ENCODE measurements around the gene ARMC2. TPM values are rescaled to one million over a fixed set of nuclear protein-coding genes. Genes with fewer than 3 reads are reported as not detected.

ARMC2 gene
- total RNA-seq, 1 experiment from 2014 or later: 12.6 TPM

DNA sequence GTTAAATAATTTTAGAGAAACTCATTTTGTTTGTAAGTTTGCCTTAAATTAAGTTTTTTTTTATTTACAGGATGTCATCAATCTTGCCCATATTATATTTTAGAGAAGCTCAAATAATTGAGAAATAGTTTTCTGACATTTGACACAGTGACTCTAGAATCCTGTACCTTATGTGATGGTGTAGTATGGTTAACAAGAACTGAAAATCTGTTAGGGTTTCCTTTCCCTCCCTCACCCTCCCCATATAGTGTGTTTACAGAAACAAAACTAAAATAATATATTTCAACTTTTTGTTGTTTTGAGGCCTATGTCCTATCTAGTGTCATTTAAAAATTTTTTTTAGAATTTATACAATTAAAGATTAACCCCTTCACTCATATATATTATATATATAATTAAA, 154.7 kb downstream of the ARMC2 start:
- Histone ChIP-seq H3K27ac (ENCODE audit: low read depth, low read length, poor library complexity, severe bottlenecking) (no peak overlapping the region), H3K9me3 (ENCODE audit: low read depth, low read length, poor library complexity, severe bottlenecking) (no peaks in the 10 kb centered on the region), H3K4me1 (ENCODE audit: insufficient read depth, low read length, poor library complexity, severe bottlenecking) (peaks cover 4% of the 10 kb centered on the region), H3K27me3 (replicated peaks; ENCODE audit: insufficient read depth, low read depth, low read length, poor library complexity) (no peaks in the 10 kb centered on the region), H3K36me3 (ENCODE audit: insufficient read depth, low read length, poor library complexity, severe bottlenecking) (no peaks in the 10 kb centered on the region), H3K4me3 (ENCODE audit: low read depth, low read length, poor library complexity, severe bottlenecking) (no peak overlapping the region)
- DNase-seq (ENCODE audit: low spot score): no peak
- TF ChIP-seq EZH2 (IDR thresholded peaks at IDR 0.05; ENCODE audit: borderline replicate concordance, low read depth, low read length, poor library complexity, severe bottlenecking) (no peak), CTCF (conservative IDR thresholded peaks at IDR 0.05; ENCODE audit: low read depth, low read length) (no peak)
- no TSS peak for BruUV-seq (replicated peaks)
- ChIA-PET CTCF (no interaction called here), POLR2A (ENCODE audit: low non-redundant PET) (no interaction called here)
- intact Hi-C loops (cut with micrococcal nuclease; ENCODE audit: unreplicated experiment): no loop called here

GRCh38 chr6:109006818-109007217, 158.6 kb downstream of the ARMC2 start:
- no peaks in the 10 kb centered on the region for H3K9me3 ChIP-seq (ENCODE audit: low read depth, low read length, poor library complexity, severe bottlenecking)
- intact Hi-C loops (cut with micrococcal nuclease; ENCODE audit: unreplicated experiment): no loop called here
- ChIA-PET POLR2A (ENCODE audit: low non-redundant PET) (no interaction called here), CTCF (no interaction called here)
- DNase-seq (ENCODE audit: low spot score): no peak
- H3K27ac ChIP-seq (ENCODE audit: low read depth, low read length, poor library complexity, severe bottlenecking): no peak overlapping the region
- H3K4me3 ChIP-seq (ENCODE audit: low read depth, low read length, poor library complexity, severe bottlenecking): no peak overlapping the region
- TF ChIP-seq EZH2 (IDR thresholded peaks at IDR 0.05; ENCODE audit: borderline replicate concordance, low read depth, low read length, poor library complexity, severe bottlenecking) (no peak), CTCF (conservative IDR thresholded peaks at IDR 0.05; ENCODE audit: low read depth, low read length) (no peak)
- peaks cover 2% of the 10 kb centered on the region for H3K4me1 ChIP-seq (ENCODE audit: insufficient read depth, low read length, poor library complexity, severe bottlenecking)
- no TSS peak for BruUV-seq (replicated peaks)
- H3K36me3 ChIP-seq (ENCODE audit: insufficient read depth, low read length, poor library complexity, severe bottlenecking): no peaks in the 10 kb centered on the region
- H3K27me3 ChIP-seq (replicated peaks; ENCODE audit: insufficient read depth, low read depth, low read length, poor library complexity): no peaks in the 10 kb centered on the region

- no TSS peak for BruUV-seq (replicated peaks)
- ChIA-PET CTCF (no interaction called here), POLR2A (ENCODE audit: low non-redundant PET) (no interaction called here)
- Histone ChIP-seq H3K4me1 (ENCODE audit: insufficient read depth, low read length, poor library complexity, severe bottlenecking) (no peaks in the 10 kb centered on the region), H3K9me3 (ENCODE audit: low read depth, low read length, poor library complexity, severe bottlenecking) (no peaks in the 10 kb centered on the region), H3K36me3 (ENCODE audit: insufficient read depth, low read length, poor library complexity, severe bottlenecking) (no peaks in the 10 kb centered on the region), H3K27ac (ENCODE audit: low read depth, low read length, poor library complexity, severe bottlenecking) (no peak overlapping the region), H3K4me3 (ENCODE audit: low read depth, low read length, poor library complexity, severe bottlenecking) (no peak overlapping the region), H3K27me3 (replicated peaks; ENCODE audit: insufficient read depth, low read depth, low read length, poor library complexity) (no peaks in the 10 kb centered on the region)
- no peak for TF ChIP-seq EZH2 (IDR thresholded peaks at IDR 0.05; ENCODE audit: borderline replicate concordance, low read depth, low read length, poor library complexity, severe bottlenecking)
- TF ChIP-seq CTCF (conservative IDR thresholded peaks at IDR 0.05; ENCODE audit: low read depth, low read length): no peak
- DNase-seq (ENCODE audit: low spot score): no peak
- intact Hi-C loops (cut with micrococcal nuclease; ENCODE audit: unreplicated experiment): no loop called here
Observed at GRCh38 chr6:109007521-109007920, 159.3 kb downstream of the ARMC2 start.
